ENCODE data around the gene NHLRC3. TPM values are rescaled to one million over a fixed set of nuclear protein-coding genes. Genes with fewer than 3 reads are reported as not detected.
"Not testable (repeated sequence)": the region's sequence is repeated elsewhere in the genome, so short reads cannot be mapped to it uniquely, and the experiment has no call there.

NHLRC3 gene
- total RNA-seq, 2 donors from 2014 or later = 10.1 to 17.8 TPM

- TF ChIP-seq POLR2A (IDR thresholded peaks at IDR 0.05) (no peak), POLR2AphosphoS5 (IDR thresholded peaks at IDR 0.05) (no peak)
- TF ChIP-seq, protein P1, sequence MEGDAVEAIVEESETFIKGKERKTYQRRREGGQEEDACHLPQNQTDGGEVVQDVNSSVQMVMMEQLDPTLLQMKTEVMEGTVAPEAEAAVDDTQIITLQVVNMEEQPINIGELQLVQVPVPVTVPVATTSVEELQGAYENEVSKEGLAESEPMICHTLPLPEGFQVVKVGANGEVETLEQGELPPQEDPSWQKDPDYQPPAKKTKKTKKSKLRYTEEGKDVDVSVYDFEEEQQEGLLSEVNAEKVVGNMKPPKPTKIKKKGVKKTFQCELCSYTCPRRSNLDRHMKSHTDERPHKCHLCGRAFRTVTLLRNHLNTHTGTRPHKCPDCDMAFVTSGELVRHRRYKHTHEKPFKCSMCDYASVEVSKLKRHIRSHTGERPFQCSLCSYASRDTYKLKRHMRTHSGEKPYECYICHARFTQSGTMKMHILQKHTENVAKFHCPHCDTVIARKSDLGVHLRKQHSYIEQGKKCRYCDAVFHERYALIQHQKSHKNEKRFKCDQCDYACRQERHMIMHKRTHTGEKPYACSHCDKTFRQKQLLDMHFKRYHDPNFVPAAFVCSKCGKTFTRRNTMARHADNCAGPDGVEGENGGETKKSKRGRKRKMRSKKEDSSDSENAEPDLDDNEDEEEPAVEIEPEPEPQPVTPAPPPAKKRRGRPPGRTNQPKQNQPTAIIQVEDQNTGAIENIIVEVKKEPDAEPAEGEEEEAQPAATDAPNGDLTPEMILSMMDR (IDR thresholded peaks at IDR 0.05) = no peak
- Histone ChIP-seq H3K9me3 (no peaks in the 10 kb centered on the region), H3K27ac (no peak overlapping the region), H3K4me3 (no peak overlapping the region), H3K36me3 (no peaks in the 10 kb centered on the region), H3K27me3 (replicated peaks; ENCODE audit: insufficient read depth) (no peaks in the 10 kb centered on the region), H3K4me1 (replicated peaks) (no peaks in the 10 kb centered on the region)
- DNase-seq (ENCODE audit: low spot score) = no peak
- intact Hi-C loops (cut with DNase I) = no loop called here
These were observed 19.8 kb downstream of the NHLRC3 start for GRCh38 chr13:39058040-39058439.

- no peaks in the 10 kb centered on the region for H3K36me3 ChIP-seq
- H3K4me3 ChIP-seq = no peak overlapping the region
- intact Hi-C loops (cut with DNase I) = no loop called here
- 93% methylated on average over 4 of the region's 4 CpGs for WGBS
- DNase-seq (ENCODE audit: low spot score) = no peak
- no peaks in the 10 kb centered on the region for H3K4me1 ChIP-seq (replicated peaks)
- TF ChIP-seq, protein P1 (IDR thresholded peaks at IDR 0.05) = no peak
- TF ChIP-seq POLR2A (IDR thresholded peaks at IDR 0.05) (no peak), POLR2AphosphoS5 (IDR thresholded peaks at IDR 0.05) (no peak)
- H3K27me3 ChIP-seq (replicated peaks; ENCODE audit: insufficient read depth) = no peaks in the 10 kb centered on the region
- no peak overlapping the region for H3K27ac ChIP-seq
- no peaks in the 10 kb centered on the region for H3K9me3 ChIP-seq
These were observed 23.7 kb downstream of the NHLRC3 start for GRCh38 chr13:39062004-39062403.

- no peaks in the 10 kb centered on the region for H3K4me1 ChIP-seq (replicated peaks)
- DNase-seq (ENCODE audit: low spot score) = no peak
- WGBS = 75% methylated on average over 2 of the region's 2 CpGs
- no peak overlapping the region for H3K27ac ChIP-seq
- H3K27me3 ChIP-seq (replicated peaks; ENCODE audit: insufficient read depth) = no peaks in the 10 kb centered on the region
- no peak overlapping the region for H3K4me3 ChIP-seq
- TF ChIP-seq, protein P1 (IDR thresholded peaks at IDR 0.05) = no peak
- TF ChIP-seq POLR2AphosphoS5 (IDR thresholded peaks at IDR 0.05) (no peak), POLR2A (IDR thresholded peaks at IDR 0.05) (no peak)
- intact Hi-C loops (cut with DNase I) = no loop called here
- no peaks in the 10 kb centered on the region for H3K36me3 ChIP-seq
- H3K9me3 ChIP-seq = no peaks in the 10 kb centered on the region
These were observed 34.6 kb downstream of the NHLRC3 start for GRCh38 chr13:39072842-39073241.

GRCh38 chr13:39073983-39074382 lies 35.7 kb downstream of the NHLRC3 start:
- Histone ChIP-seq H3K27ac (no peak overlapping the region), H3K36me3 (no peaks in the 10 kb centered on the region), H3K4me3 (no peak overlapping the region), H3K9me3 (no peaks in the 10 kb centered on the region), H3K27me3 (replicated peaks; ENCODE audit: insufficient read depth) (no peaks in the 10 kb centered on the region), H3K4me1 (replicated peaks) (no peaks in the 10 kb centered on the region)
- 38% methylated on average over 3 of the region's 3 CpGs for WGBS
- intact Hi-C loops (cut with DNase I) = no loop called here
- TF ChIP-seq, protein P1 (IDR thresholded peaks at IDR 0.05) = no peak
- no peak for TF ChIP-seq POLR2AphosphoS5 (IDR thresholded peaks at IDR 0.05)
- TF ChIP-seq POLR2A (IDR thresholded peaks at IDR 0.05) = no peak
- DNase-seq (ENCODE audit: low spot score) = no peak

GRCh38 chr13:39086251-39086945 lies 48.1 kb downstream of the NHLRC3 start:
- DNase-seq (ENCODE audit: low spot score); H3K4me3 ChIP-seq; intact Hi-C loops (cut with DNase I); H3K4me1 ChIP-seq (replicated peaks); H3K27ac ChIP-seq; H3K9me3 ChIP-seq; H3K27me3 ChIP-seq (replicated peaks; ENCODE audit: insufficient read depth); H3K36me3 ChIP-seq: not testable (repeated sequence)
- WGBS = 76% methylated on average over 1 of the region's 1 CpG
